HepG2 (cell line): ENCODE data around the gene IRF7. TPM values are rescaled to one million over a fixed set of nuclear protein-coding genes. Genes with fewer than 3 reads are reported as not detected.

Experiments
- BCL3 ChIP-seq: sonication (generic); formaldehyde crosslinking; IDR thresholded peaks from 2 replicates; pipeline ENCODE4 v1.5.1; 2020; ENCODE audit warnings: mild to moderate bottlenecking, missing genetic modification reagents, moderate library complexity
- DBP ChIP-seq: sonication (generic); formaldehyde crosslinking; IDR thresholded peaks from 2 replicates; pipeline ENCODE4 v1.4.0; 2020; ENCODE audit warnings: missing genetic modification reagents; ENCODE audit errors: not compliant biosample characterization
- HES4 ChIP-seq: sonication (generic); formaldehyde crosslinking; IDR thresholded peaks from 2 replicates; pipeline ENCODE4 v1.9.0; 2021; ENCODE audit warnings: mild to moderate bottlenecking, missing genetic modification reagents, borderline replicate concordance
- MXI1 ChIP-seq: IDR thresholded peaks from 3 replicates; pipeline ENCODE4 v1.6.1; 2012; ENCODE audit warnings: low read depth, low read length, inconsistent platforms, borderline replicate concordance
- MYC ChIP-seq: sonication (generic); formaldehyde crosslinking; IDR thresholded peaks from 2 replicates; pipeline ENCODE4 v1.9.0; 2021; ENCODE audit warnings: missing genetic modification reagents, borderline replicate concordance
- MYNN ChIP-seq: sonication (generic); formaldehyde crosslinking; IDR thresholded peaks from 2 replicates; pipeline ENCODE4 v1.4.0; 2020; ENCODE audit warnings: mild to moderate bottlenecking, low read depth, missing genetic modification reagents
- MYPOP ChIP-seq: sonication (generic); formaldehyde crosslinking; IDR thresholded peaks from 2 replicates; pipeline ENCODE4 v1.8.1; 2023; ENCODE audit warnings: mild to moderate bottlenecking, moderate library complexity, missing genetic modification reagents
- PPARG ChIP-seq: conservative IDR thresholded peaks from 2 replicates; pipeline ENCODE4 v1.6.1; 2016; ENCODE audit warnings: missing biosample characterization, missing genetic modification reagents
- RBFOX2 ChIP-seq: fragments of 200-400 bp; formaldehyde crosslinking; IDR thresholded peaks from 2 replicates; pipeline ENCODE4 v1.6.1; 2017; ENCODE audit warnings: low read depth, mild to moderate bottlenecking, low read length
- SP5 ChIP-seq: IDR thresholded peaks from 2 replicates; pipeline ENCODE4 v1.6.1; 2016; ENCODE audit warnings: low read depth, borderline replicate concordance
- TFAP4 ChIP-seq: sonication (generic); IDR thresholded peaks from 2 replicates; pipeline ENCODE4 v1.6.1; 2016; ENCODE audit warnings: low read depth, borderline replicate concordance
- TMF1 ChIP-seq: sonication (generic); formaldehyde crosslinking; IDR thresholded peaks from 2 replicates; pipeline ENCODE4 v1.8.1; 2022; ENCODE audit warnings: low read depth, missing genetic modification reagents
- TRAFD1 ChIP-seq: sonication (generic); formaldehyde crosslinking; IDR thresholded peaks from 2 replicates; pipeline ENCODE4 v1.5.1; 2020; ENCODE audit warnings: missing genetic modification reagents, mild to moderate bottlenecking, borderline replicate concordance
- ZBTB10 ChIP-seq: sonication (generic); formaldehyde crosslinking; IDR thresholded peaks from 2 replicates; pipeline ENCODE4 v1.4.0; 2020; ENCODE audit warnings: missing genetic modification reagents, borderline replicate concordance
- ZC3H4 ChIP-seq: sonication (generic); formaldehyde crosslinking; IDR thresholded peaks from 2 replicates; pipeline ENCODE4 v1.4.0; 2020; ENCODE audit warnings: missing genetic modification reagents, borderline replicate concordance
- ZFP36L1 ChIP-seq: sonication (generic); formaldehyde crosslinking; IDR thresholded peaks from 2 replicates; pipeline ENCODE4 v1.8.0; 2022; ENCODE audit warnings: mild to moderate bottlenecking, missing genetic modification reagents, moderate library complexity
- ZNF331 ChIP-seq: sonication (generic); formaldehyde crosslinking; IDR thresholded peaks from 2 replicates; pipeline ENCODE4 v1.4.0; 2020; ENCODE audit warnings: missing genetic modification reagents
- ZNF564 ChIP-seq: sonication (generic); formaldehyde crosslinking; IDR thresholded peaks from 2 replicates; pipeline ENCODE4 v1.8.1; 2023; ENCODE audit warnings: mild to moderate bottlenecking, missing genetic modification reagents
- ZNF772 ChIP-seq: sonication (generic); formaldehyde crosslinking; IDR thresholded peaks from 2 replicates; pipeline ENCODE4 v1.5.0; 2020; ENCODE audit warnings: mild to moderate bottlenecking, missing genetic modification reagents
- polyA plus RNA-seq, 8 experiments: library from polyadenylated mRNA; depleted of rRNA in 3 of 8; stranded (reverse) in 7 of 8; unstranded in 1 of 8; fragments of >200 nt; fragmentation: Illumina TruSeq in 4 of 8; extraction: Trizol in 4 of 8; gene quantifications; 2 replicates each; pipeline versions ENCODE4 v1.2.1 to v1.2.3, GENCODE V29; 2011 to 2016; ENCODE audit warnings: low read depth in 4 of 8, missing spikeins in 1 of 8, mixed read lengths in 1 of 8; ENCODE audit not compliant: insufficient read depth in 1 of 8
- total RNA-seq, 5 experiments: library from RNA; depleted of rRNA; stranded (reverse); fragments of >200 nt; fragmentation: Illumina TruSeq; extraction: Trizol; gene quantifications; 2 replicates each; pipeline ENCODE4 v1.2.3, GENCODE V29; 2016; ENCODE audit warnings: low read depth in 1 of 5

IRF7 gene
- total and polyA plus RNA-seq, 2 of the 13 experiments (the other 11 are each of a cell fraction or from before 2014, with no cell fraction given) = not detected

GRCh38 chr11:568306-569157 is 47.2 kb downstream of the IRF7 start (continued):
- TF ChIP-seq BCL3 (CRISPR knock-in tag) (no peak; the same call in 1 of the 2 replicates), MYNN (no peak), TRAFD1 (CRISPR knock-in tag) (no peak), SP5 (CRISPR knock-in tag) (0 out of 2 replicates have a peak, but pooled peaks have one; percentile 11), TMF1 (CRISPR knock-in tag) (no peak; the same call in 1 of the 2 replicates), TFAP4 (peak; percentile 66; the same call in 1 of the 2 replicates), ZNF564 (CRISPR knock-in tag) (0 out of 2 replicates have a peak, but pooled peaks have one; percentile 21), DBP (no peak), ZC3H4 (CRISPR knock-in tag) (no peak), ZBTB10 (CRISPR knock-in tag) (no peak), RBFOX2 (peak; percentile 76), ZNF772 (CRISPR knock-in tag) (0 out of 2 replicates have a peak, but pooled peaks have one; percentile 10), PPARG (CRISPR knock-in tag) (0 out of 2 replicates have a peak, but pooled peaks have one; percentile 1), MYC (CRISPR knock-in tag) (peak; percentile 28), HES4 (CRISPR knock-in tag) (peak; percentile 41; the same call in 1 of the 2 replicates), ZNF331 (CRISPR knock-in tag) (0 out of 2 replicates have a peak, but pooled peaks have one; percentile 12), ZFP36L1 (no peak), MYPOP (CRISPR knock-in tag) (no peak), MXI1 (peak; percentile 87; the same call in 2 of the 3 replicates)
